ENCODE measurements around the gene FAM185A. TPM values are rescaled to one million over a fixed set of nuclear protein-coding genes. Genes with fewer than 3 reads are reported as not detected.
A peak's percentile ranks its signal among the peaks of the same experiment; 100 is the strongest.

FAM185A gene
- total and polyA plus RNA-seq, 2 of the 4 experiments (the other 2 are of a cell fraction), result 3.6 to 4.3 TPM

- ChIA-PET CTCF (no interaction called here), POLR2A (ENCODE audit: unreplicated experiment) (no interaction called here)
- Histone ChIP-seq H2BK5ac (ENCODE audit: low read depth, low read length, poor library complexity, severe bottlenecking) (no peak overlapping the region), H2BK120ac (ENCODE audit: low read depth, low read length) (no peak overlapping the region), H3K27ac (ENCODE audit: insufficient read depth, low read length) (no peak overlapping the region), H3K9me3 (ENCODE audit: control insufficient read depth, insufficient read depth, low read length) (peaks cover 4% of the 10 kb centered on the region), H4K91ac (ENCODE audit: insufficient read depth, low read depth, low read length) (no peak overlapping the region), H3K9me1 (ENCODE audit: insufficient read depth, low read length) (no peaks in the 10 kb centered on the region; the same call in none of the 2 replicates), H3K27me3 (ENCODE audit: control insufficient read depth, insufficient read depth, low read length) (no peaks in the 10 kb centered on the region; the same call in 1 of the 2 replicates), H2BK15ac (ENCODE audit: low read depth, low read length) (no peak overlapping the region), H3K23ac (ENCODE audit: low read depth, low read length) (no peak overlapping the region), H3K4me1 (ENCODE audit: control insufficient read depth, insufficient read depth, low read length) (peaks cover 8% of the 10 kb centered on the region), H4K20me1 (ENCODE audit: insufficient read depth, low read length) (no peaks in the 10 kb centered on the region), H3K36me3 (ENCODE audit: control insufficient read depth, insufficient read depth, low read length) (no peaks in the 10 kb centered on the region), H3K56ac (ENCODE audit: extremely low read depth, insufficient read depth, low read length) (no peak overlapping the region), H2AK9ac (replicated peaks; ENCODE audit: low read depth, low read length, poor library complexity) (no peak overlapping the region), H4K8ac (ENCODE audit: low read depth in 2 of 2, low read length in 2 of 2) (no peak overlapping the region), H2AFZ (replicated peaks; ENCODE audit: low read length, poor library complexity) (no peak overlapping the region), H3K18ac (ENCODE audit: low read depth, low read length) (no peak overlapping the region), H3K4me3 (ENCODE audit: insufficient read depth, low read depth, low read length) (no peak overlapping the region), H3K79me1 (ENCODE audit: low read depth in 1 of 2, low read length in 2 of 2) (no peaks in the 10 kb centered on the region), H2BK20ac (ENCODE audit: low read depth, low read length) (no peak overlapping the region), H3K4me2 (ENCODE audit: low read depth, low read length) (no peak overlapping the region), H4K5ac (ENCODE audit: low read depth, low read length) (no peak overlapping the region), H3K14ac (replicated peaks; ENCODE audit: low read depth, low read length) (no peak overlapping the region), H3K9ac (ENCODE audit: low read depth, low read length) (no peak overlapping the region), H2AK5ac (ENCODE audit: low read depth, low read length) (no peak overlapping the region), H3K4ac (ENCODE audit: low read depth, low read length) (no peak overlapping the region)
- DNase-seq (no peak), ATAC-seq (ENCODE audit: low read depth) (no peak)
- intact Hi-C loops (cut with micrococcal nuclease), result no loop called here
- no TSS peak for BruUV-seq (replicated peaks)
- TF ChIP-seq USF2 (IDR thresholded peaks at IDR 0.05; ENCODE audit: low read depth, low read length) (no peak), MAZ (IDR thresholded peaks at IDR 0.05; ENCODE audit: borderline replicate concordance, low read depth, low read length) (no peak), FOS (IDR thresholded peaks at IDR 0.05; ENCODE audit: low read depth, low read length) (no peak), CTCF (conservative IDR thresholded peaks at IDR 0.05; ENCODE audit: low read depth, low read length) (no peak), MAFK (IDR thresholded peaks at IDR 0.05; ENCODE audit: low read depth, low read length) (peak; percentile 90), ELK1 (IDR thresholded peaks at IDR 0.05; ENCODE audit: borderline replicate concordance, low read depth, low read length) (no peak)
- dilution Hi-C loops (cut with HindIII; ENCODE audit: low sequenced_read_pairs, unreplicated experiment), result no loop called here
- no CpG with 5 or more reads among the region's 8 CpGs for WGBS, 2 experiments (ENCODE audit: extremely low coverage in 2 of 2, insufficient read length in 1 of 2)
- in situ Hi-C loops (cut with MboI; ENCODE audit: low sequenced_read_pairs), result no loop called here
Measured at GRCh38 chr7:102811942-102812678, 63.3 kb downstream of the FAM185A start.
